Measurements from ENCODE around the gene DENND2C.
A peak's percentile ranks its signal among the peaks of the same experiment; 100 is the strongest.

- TF ChIP-seq MXI1 (conservative IDR thresholded peaks at IDR 0.05; ENCODE audit: poor library complexity, severe bottlenecking): peak; percentile 99
- no peak for TF ChIP-seq TAF1 (IDR thresholded peaks at IDR 0.05; ENCODE audit: low read depth)
- TF ChIP-seq POLR2AphosphoS5 (IDR thresholded peaks at IDR 0.05): peak; percentile 87
- TF ChIP-seq CTCF (IDR thresholded peaks at IDR 0.05; ENCODE audit: poor library complexity, severe bottlenecking): no peak
- TF ChIP-seq EZH2 (IDR thresholded peaks at IDR 0.05; ENCODE audit: borderline replicate concordance, insufficient read depth, low read length, poor library complexity, severe bottlenecking): no peak
- TF ChIP-seq SMC3 (conservative IDR thresholded peaks at IDR 0.05; ENCODE audit: poor library complexity): peak; percentile 37
- TF ChIP-seq EP300 (conservative IDR thresholded peaks at IDR 0.05; ENCODE audit: poor library complexity, severe bottlenecking): peak; percentile 52
- TF ChIP-seq REST (IDR thresholded peaks at IDR 0.05; ENCODE audit: borderline replicate concordance): no peak
- peak; percentile 10 for TF ChIP-seq RAD21 (conservative IDR thresholded peaks at IDR 0.05)
Measured at GRCh38 chr1:114716304-114717170, 46.7 kb upstream of the DENND2C start, which contains the start of gene NRAS.
